Type B pancreatic cell (in vitro differentiated cells): Measurements from ENCODE around the gene H1-8. TPM values are rescaled to one million over a fixed set of nuclear protein-coding genes. Genes with fewer than 3 reads are reported as not detected.

ENCODE experiments used
- DNase-seq: peaks from one replicate; pipeline ENCODE4 v3.0.0; 2021; ENCODE audit warnings: mixed read lengths; ENCODE audit not compliant: unreplicated experiment; ENCODE audit errors: extremely low spot score
- H3K27ac Mint-ChIP-seq: 2 replicates; pipeline ENCODE4 v1.8.0; 2021; ENCODE audit warnings: mild to moderate bottlenecking, mixed read lengths
- H3K27me3 Mint-ChIP-seq: 2 replicates; pipeline ENCODE4 v1.8.0; 2021; ENCODE audit warnings: mixed read lengths
- H3K36me3 Mint-ChIP-seq: 2 replicates; pipeline ENCODE4 v1.8.0; 2021; ENCODE audit warnings: mixed read lengths
- H3K4me1 Mint-ChIP-seq: one replicate; pipeline ENCODE4 v1.8.0; 2021; ENCODE audit warnings: mixed read lengths; ENCODE audit not compliant: unreplicated experiment
- H3K4me3 Mint-ChIP-seq: 2 replicates; pipeline ENCODE4 v1.8.0; 2021; ENCODE audit warnings: mild to moderate bottlenecking, mixed read lengths
- H3K9me3 Mint-ChIP-seq: 2 replicates; pipeline ENCODE4 v1.8.0; 2021; ENCODE audit warnings: mixed read lengths
- CTCF ChIP-seq: fragments of 200-600 bp; sonication (generic); conservative IDR thresholded peaks from 2 replicates; pipeline ENCODE4 v1.5.0; 2021; ENCODE audit warnings: antibody characterized with exemption, mild to moderate bottlenecking
- total RNA-seq: library from RNA; stranded (reverse); gene quantifications from 2 replicates; pipeline ENCODE4 v1.2.1, GENCODE V29; 2021; ENCODE audit warnings: low replicate concordance

H1-8 gene
- total RNA-seq, 1 donor from 2014 or later, result not detected

- Mint-ChIP-seq H3K4me1 (peaks cover 11% of the 10 kb centered on the region), H3K27me3 (no peaks in the 10 kb centered on the region), H3K4me3 (no peak overlapping the region), H3K36me3 (no peaks in the 10 kb centered on the region), H3K9me3 (no peaks in the 10 kb centered on the region), H3K27ac (peak overlapping the region; percentile 40)
- DNase-seq, result no peak
- TF ChIP-seq CTCF, result no peak
Measured at GRCh38 chr3:129584631-129585030, 41.7 kb downstream of the H1-8 start.

GRCh38 chr3:129585949-129586657 is 43.1 kb downstream of the H1-8 start:
- no peak for DNase-seq
- Mint-ChIP-seq H3K27me3 (no peaks in the 10 kb centered on the region), H3K4me1 (peaks cover 21% of the 10 kb centered on the region), H3K9me3 (no peaks in the 10 kb centered on the region), H3K27ac (no peak overlapping the region), H3K4me3 (no peak overlapping the region), H3K36me3 (no peaks in the 10 kb centered on the region)
- no peak for TF ChIP-seq CTCF

- no peak for TF ChIP-seq CTCF
- Mint-ChIP-seq H3K27ac (peak overlapping the region; percentile 92), H3K36me3 (no peaks in the 10 kb centered on the region), H3K27me3 (no peaks in the 10 kb centered on the region), H3K4me3 (no peak overlapping the region), H3K4me1 (peaks cover 29% of the 10 kb centered on the region), H3K9me3 (no peaks in the 10 kb centered on the region)
- no peak for DNase-seq
Measured at GRCh38 chr3:129586746-129587430, 43.9 kb downstream of the H1-8 start.

GRCh38 chr3:129587566-129588210 is 44.7 kb downstream of the H1-8 start:
- no peaks in the 10 kb centered on the region for H3K9me3 Mint-ChIP-seq
- H3K36me3 Mint-ChIP-seq, result no peaks in the 10 kb centered on the region
- no peak overlapping the region for H3K4me3 Mint-ChIP-seq
- H3K4me1 Mint-ChIP-seq, result peaks cover 32% of the 10 kb centered on the region
- no peak for DNase-seq
- peak overlapping the region; percentile 92 for H3K27ac Mint-ChIP-seq
- no peak for TF ChIP-seq CTCF
- H3K27me3 Mint-ChIP-seq, result no peaks in the 10 kb centered on the region

- no peak for TF ChIP-seq CTCF
- H3K27ac Mint-ChIP-seq, result peak overlapping the region; percentile 41
- no peaks in the 10 kb centered on the region for H3K36me3 Mint-ChIP-seq
Measured at GRCh38 chr3:129590215-129590614, 47.2 kb downstream of the H1-8 start.

More at GRCh38 chr3:129590215-129590614, 47.2 kb downstream of the H1-8 start:
- H3K4me1 Mint-ChIP-seq, result peaks cover 50% of the 10 kb centered on the region
- H3K4me3 Mint-ChIP-seq, result no peak overlapping the region
- no peaks in the 10 kb centered on the region for H3K27me3 Mint-ChIP-seq
- no peak for DNase-seq
- H3K9me3 Mint-ChIP-seq, result no peaks in the 10 kb centered on the region
